Nephron (organoid): ENCODE data around the gene VAV2.
A peak's percentile ranks its signal among the peaks of the same experiment; 100 is the strongest.

Experiments
- H3K27ac Mint-ChIP-seq, 3 experiments: 2 replicates each; pipeline ENCODE4 v1.8.0; 2020; ENCODE audit warnings: mixed read lengths in 3 of 3, mild to moderate bottlenecking in 2 of 3, moderate library complexity in 1 of 3
- H3K27me3 Mint-ChIP-seq: 2 replicates; pipeline ENCODE4 v1.8.0; 2021; ENCODE audit warnings: low read depth, mild to moderate bottlenecking, moderate library complexity, mixed read lengths
- H3K36me3 Mint-ChIP-seq: 2 replicates; pipeline ENCODE4 v1.8.0; 2020; ENCODE audit warnings: low read depth, mixed read lengths
- H3K4me1 Mint-ChIP-seq: 2 replicates; pipeline ENCODE4 v1.8.0; 2020; ENCODE audit warnings: mixed read lengths
- H3K4me3 Mint-ChIP-seq, 3 experiments: 2 replicates each; pipeline ENCODE4 v1.8.0; 2020; ENCODE audit warnings: mild to moderate bottlenecking in 3 of 3, mixed read lengths in 3 of 3, moderate library complexity in 2 of 3
- H3K9me3 Mint-ChIP-seq: 2 replicates; pipeline ENCODE4 v1.8.0; 2020; ENCODE audit warnings: mixed read lengths
- TF ChIP-seq, protein P1 (sequence below), 3 experiments: fragments of 200-600 bp; sonication (generic); IDR thresholded peaks; one replicate each; pipeline ENCODE4 v1.5.0; 2021; ENCODE audit warnings: antibody characterized with exemption in 3 of 3; ENCODE audit not compliant: unreplicated experiment in 3 of 3

Gene VAV2

DNA sequence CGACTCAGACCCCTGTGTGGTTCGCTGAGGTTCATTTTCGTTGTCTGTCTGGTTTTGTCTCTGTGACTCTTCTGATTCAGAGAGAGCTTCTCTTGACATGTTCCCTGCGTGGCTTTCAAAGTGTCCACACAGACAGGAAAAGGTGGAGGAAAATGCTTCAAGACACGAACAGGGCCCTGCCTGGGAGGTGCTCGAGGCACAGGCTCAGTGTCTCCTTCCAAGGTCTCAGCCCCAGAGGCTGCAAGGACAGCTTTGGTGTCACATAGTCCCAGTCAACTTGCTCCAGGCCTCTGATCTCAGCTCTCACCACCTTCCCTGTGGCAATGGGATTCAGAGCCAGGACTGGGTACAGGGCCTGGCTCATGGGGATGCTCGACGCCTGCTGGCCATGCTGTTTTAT is 202.3 kb downstream of the VAV2 start:
- no peaks in the 10 kb centered on the region for H3K9me3 Mint-ChIP-seq

DNA sequence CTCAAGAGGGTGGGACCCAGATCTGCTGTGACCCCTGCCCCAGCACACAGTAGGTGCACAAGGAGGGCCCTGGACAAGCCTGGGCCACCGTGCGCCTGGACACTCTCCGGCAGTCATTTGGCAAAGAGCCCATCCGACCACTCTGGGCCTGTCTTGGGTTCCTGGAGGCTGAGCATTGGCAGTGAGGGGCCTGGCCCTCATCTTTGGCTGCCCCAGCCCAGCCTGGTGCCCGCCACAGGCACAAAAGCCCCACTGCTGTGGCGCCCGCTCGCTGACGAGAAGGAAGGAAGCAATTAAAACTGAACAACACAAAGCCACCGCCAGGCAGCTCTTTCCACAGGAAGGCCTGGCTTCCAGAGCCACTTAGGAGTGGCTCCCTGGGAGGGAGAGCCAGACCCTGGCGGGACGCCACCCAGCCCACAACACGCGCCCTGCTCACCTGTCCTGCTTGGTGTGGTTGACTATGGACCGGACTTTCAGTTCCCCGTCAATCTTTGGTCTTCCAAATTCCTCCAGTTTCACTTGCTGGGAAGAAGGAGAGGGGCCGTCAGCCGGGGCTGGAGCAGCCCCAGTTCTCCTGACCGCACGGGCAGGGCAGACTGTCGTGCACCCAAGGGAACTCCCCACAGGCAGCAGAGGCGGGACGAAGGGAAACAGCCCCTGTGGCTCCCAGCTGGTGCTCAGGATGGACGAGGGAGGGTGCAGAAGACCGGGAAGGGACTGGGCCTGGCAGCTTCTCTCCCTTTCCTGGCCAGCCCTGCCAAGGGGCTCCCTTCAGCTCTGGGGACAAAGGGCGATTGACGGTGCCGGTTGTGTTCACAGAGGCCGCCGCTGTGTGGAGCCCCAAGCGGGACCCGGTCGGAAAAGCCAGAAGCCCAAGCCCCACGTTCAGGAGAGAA is 203.1 kb downstream of the VAV2 start:
- TF ChIP-seq, protein P1, sequence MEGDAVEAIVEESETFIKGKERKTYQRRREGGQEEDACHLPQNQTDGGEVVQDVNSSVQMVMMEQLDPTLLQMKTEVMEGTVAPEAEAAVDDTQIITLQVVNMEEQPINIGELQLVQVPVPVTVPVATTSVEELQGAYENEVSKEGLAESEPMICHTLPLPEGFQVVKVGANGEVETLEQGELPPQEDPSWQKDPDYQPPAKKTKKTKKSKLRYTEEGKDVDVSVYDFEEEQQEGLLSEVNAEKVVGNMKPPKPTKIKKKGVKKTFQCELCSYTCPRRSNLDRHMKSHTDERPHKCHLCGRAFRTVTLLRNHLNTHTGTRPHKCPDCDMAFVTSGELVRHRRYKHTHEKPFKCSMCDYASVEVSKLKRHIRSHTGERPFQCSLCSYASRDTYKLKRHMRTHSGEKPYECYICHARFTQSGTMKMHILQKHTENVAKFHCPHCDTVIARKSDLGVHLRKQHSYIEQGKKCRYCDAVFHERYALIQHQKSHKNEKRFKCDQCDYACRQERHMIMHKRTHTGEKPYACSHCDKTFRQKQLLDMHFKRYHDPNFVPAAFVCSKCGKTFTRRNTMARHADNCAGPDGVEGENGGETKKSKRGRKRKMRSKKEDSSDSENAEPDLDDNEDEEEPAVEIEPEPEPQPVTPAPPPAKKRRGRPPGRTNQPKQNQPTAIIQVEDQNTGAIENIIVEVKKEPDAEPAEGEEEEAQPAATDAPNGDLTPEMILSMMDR (IDR thresholded peaks at IDR 0.05; ENCODE audit: unreplicated experiment in 3 of 3) = no peak
- Mint-ChIP-seq H3K36me3 (peaks cover 20% of the 10 kb centered on the region), H3K4me1 (peaks cover 15% of the 10 kb centered on the region), H3K27ac (peak overlapping the region in 1 of 3 experiments; percentile 52), H3K9me3 (no peaks in the 10 kb centered on the region), H3K4me3 (no peak overlapping the region), H3K27me3 (peaks cover 4% of the 10 kb centered on the region)

More for the DNA sequence above, 202.3 kb downstream of the VAV2 start:
- Mint-ChIP-seq H3K4me1 (peaks cover 15% of the 10 kb centered on the region), H3K27ac (no peak overlapping the region), H3K36me3 (peaks cover 22% of the 10 kb centered on the region), H3K27me3 (peaks cover 4% of the 10 kb centered on the region), H3K4me3 (no peak overlapping the region)
- TF ChIP-seq, protein P1 (IDR thresholded peaks at IDR 0.05; ENCODE audit: unreplicated experiment in 3 of 3) = no peak

DNA sequence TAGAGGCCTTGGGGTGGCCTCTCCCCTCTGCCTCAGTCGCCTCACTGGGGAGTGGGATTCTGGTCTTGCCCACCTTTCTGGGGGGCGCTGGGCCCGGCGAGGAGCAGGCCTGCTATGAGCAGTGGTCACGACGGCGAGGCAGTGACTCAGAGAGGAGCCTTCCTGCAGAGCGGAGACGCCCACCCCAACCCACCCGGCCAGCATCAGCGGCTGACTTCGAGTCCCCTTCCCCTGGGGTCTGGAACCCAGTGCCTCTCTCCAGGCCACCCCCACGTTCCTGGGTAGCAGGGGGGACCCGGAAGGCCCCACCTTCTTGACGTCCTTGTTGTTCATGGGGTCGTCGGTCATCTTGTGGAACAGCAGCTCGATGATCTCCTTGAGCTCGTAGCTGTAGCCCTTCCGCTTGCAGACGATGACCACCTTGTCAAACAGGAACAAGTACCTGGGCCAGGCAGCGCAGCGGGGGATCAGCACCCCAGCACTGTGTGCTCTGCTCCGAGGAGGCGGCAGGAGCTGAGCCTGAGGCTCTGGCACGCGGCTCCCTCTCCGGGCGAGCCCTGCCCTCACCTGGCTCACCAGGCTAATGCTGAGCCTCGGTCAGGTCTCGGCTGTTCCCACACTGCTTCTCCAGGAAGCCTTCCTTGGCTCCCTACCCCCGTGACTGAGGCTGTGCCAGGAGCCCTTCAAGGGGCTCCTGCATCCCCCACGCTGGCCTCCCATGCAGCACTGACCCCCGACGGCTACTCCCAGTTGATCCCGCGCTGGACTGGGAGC is 203.9 kb downstream of the VAV2 start:
- Mint-ChIP-seq H3K4me3 (no peak overlapping the region), H3K4me1 (peaks cover 10% of the 10 kb centered on the region), H3K27me3 (no peaks in the 10 kb centered on the region), H3K36me3 (peaks cover 20% of the 10 kb centered on the region), H3K9me3 (no peaks in the 10 kb centered on the region), H3K27ac (no peak overlapping the region)
- TF ChIP-seq, protein P1 (IDR thresholded peaks at IDR 0.05; ENCODE audit: unreplicated experiment in 3 of 3) = no peak

DNA sequence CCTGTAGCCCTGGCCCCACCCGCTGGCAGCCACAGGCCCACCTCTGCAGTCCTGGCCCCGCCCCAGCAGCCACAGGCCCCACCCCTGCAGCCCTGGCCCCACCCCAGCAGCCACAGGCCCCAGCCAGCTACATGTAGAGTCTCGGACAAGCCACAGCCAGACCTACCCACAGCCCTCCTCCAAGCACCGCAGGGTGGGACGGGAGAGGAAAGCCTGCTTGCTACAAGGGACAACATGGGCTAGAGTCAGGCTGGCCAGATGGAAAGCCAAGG is 204.4 kb downstream of the VAV2 start:
- TF ChIP-seq, protein P1 (IDR thresholded peaks at IDR 0.05; ENCODE audit: unreplicated experiment in 3 of 3) = no peak
- Mint-ChIP-seq H3K4me3 (no peak overlapping the region), H3K4me1 (peaks cover 5% of the 10 kb centered on the region), H3K27me3 (no peaks in the 10 kb centered on the region), H3K9me3 (no peaks in the 10 kb centered on the region), H3K36me3 (peaks cover 20% of the 10 kb centered on the region), H3K27ac (no peak overlapping the region)

DNA sequence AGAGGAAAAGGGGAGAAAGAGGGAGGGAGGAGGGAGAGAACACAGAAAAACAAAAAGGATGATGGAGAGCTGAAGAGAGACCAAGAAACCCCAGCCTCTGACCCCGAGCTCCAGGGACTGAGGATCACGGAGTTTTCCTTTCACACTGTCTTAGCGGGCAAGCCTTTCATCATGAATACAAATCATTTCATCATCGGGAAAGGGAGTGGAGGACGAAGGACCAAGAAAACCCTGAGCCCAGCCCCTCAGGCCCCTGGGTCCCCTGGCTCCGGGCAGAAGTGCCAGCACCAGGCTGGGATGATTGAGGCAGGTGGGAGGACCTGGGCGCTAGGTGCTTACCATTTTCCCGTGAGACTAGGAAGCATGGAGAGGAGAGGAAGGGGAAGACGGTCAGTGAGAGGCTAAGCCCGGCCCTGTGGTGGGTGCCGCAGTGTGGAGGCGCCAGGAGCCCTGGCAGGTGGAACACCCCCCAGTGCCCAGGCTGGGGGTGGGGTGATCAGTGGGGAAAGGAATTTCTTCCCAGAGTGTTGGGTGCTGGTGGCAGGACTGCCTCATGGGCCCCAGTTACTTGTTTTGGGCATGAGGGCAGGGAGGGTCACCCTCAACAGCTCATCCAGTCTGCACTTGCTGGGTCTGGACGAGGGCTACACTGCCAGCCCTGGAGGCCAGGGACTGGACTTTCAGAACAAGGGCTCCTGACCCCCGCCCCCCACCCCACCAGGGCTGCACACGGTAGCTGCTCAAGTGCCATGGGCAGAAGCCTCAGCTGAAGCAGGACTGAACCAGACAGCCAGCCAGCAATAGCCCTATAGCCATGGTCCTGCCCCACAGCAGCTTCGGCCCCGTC is 205.0 kb downstream of the VAV2 start:
- no peaks in the 10 kb centered on the region for H3K27me3 Mint-ChIP-seq
- no peak overlapping the region for H3K27ac Mint-ChIP-seq
- no peaks in the 10 kb centered on the region for H3K9me3 Mint-ChIP-seq
- no peak overlapping the region for H3K4me3 Mint-ChIP-seq
- peaks cover 19% of the 10 kb centered on the region for H3K36me3 Mint-ChIP-seq
- TF ChIP-seq, protein P1 (IDR thresholded peaks at IDR 0.05; ENCODE audit: unreplicated experiment in 3 of 3) = no peak
- peaks cover 1% of the 10 kb centered on the region for H3K4me1 Mint-ChIP-seq
